Endothelial cell of umbilical vein (primary cell): ENCODE data around the gene APOC3. TPM values are rescaled to one million over a fixed set of nuclear protein-coding genes. Genes with fewer than 3 reads are reported as not detected.

Experiments
- BruUV-seq: library from RNA; stranded (reverse); fragments of 400-500 nt; replicated peaks from 2 replicates; lab custom pipeline; 2021; lab: Mats Ljungman, UMichigan
- CTCF ChIA-PET: fragments of 300-600, 350-600 bp; sonication (Branson Sonifier 250); formaldehyde crosslinking; loops from one replicate; lab custom pipeline; 2021; ENCODE audit warnings: antibody characterized with exemption, inconsistent platforms; lab: Charles Lee
- POLR2A ChIA-PET: fragments of 300-600, 350-600 bp; sonication (Branson Sonifier 250); formaldehyde crosslinking; loops from one replicate; lab custom pipeline; 2021; ENCODE audit warnings: antibody characterized with exemption, inconsistent platforms; lab: Charles Lee
- DNase-seq: peaks from one replicate; pipeline ENCODE4 v3.0.0-alpha.2; 2011; ENCODE audit warnings: low read depth, low spot score
- FAIRE-seq: peaks from 2 replicates; lab custom pipeline; 2011; peaks lifted over from hg19 to GRCh38; lab: Jason Lieb, UNC
- H2AFZ ChIP-seq: 2 replicates; pipeline ENCODE4 v1.6.0; 2012; ENCODE audit warnings: low read depth, low read length, control low read depth, inconsistent platforms
- H3K27ac ChIP-seq: 2 replicates; pipeline ENCODE4 v1.5.1; 2011; ENCODE audit warnings: low read depth, mild to moderate bottlenecking, control low read depth, low read length, moderate library complexity; ENCODE audit not compliant: insufficient read depth
- H3K27me3 ChIP-seq, 2 experiments: 2 replicates each; pipeline versions ENCODE4 v1.6.0 to v1.6.1; 2011; ENCODE audit warnings: low read length in 2 of 2, mixed read lengths in 1 of 2; ENCODE audit not compliant: control insufficient read depth in 2 of 2, insufficient read depth in 2 of 2
- H3K36me3 ChIP-seq, 2 experiments: 2 replicates in 1 of 2; 3 replicates in 1 of 2; pipeline ENCODE4 v1.5.1; 2011; ENCODE audit warnings: low read length in 2 of 2, mild to moderate bottlenecking in 1 of 2, moderate library complexity in 1 of 2; ENCODE audit not compliant: control insufficient read depth in 2 of 2, insufficient read depth in 2 of 2; ENCODE audit errors: extremely low read depth in 1 of 2
- H3K4me1 ChIP-seq: 3 replicates; pipeline ENCODE4 v1.5.1; 2011; ENCODE audit warnings: mild to moderate bottlenecking, low read length; ENCODE audit not compliant: control insufficient read depth, insufficient read depth; ENCODE audit errors: extremely low read depth
- H3K4me2 ChIP-seq: 2 replicates; pipeline ENCODE4 v1.6.1; 2011; ENCODE audit warnings: low read length, control low read depth, mixed read lengths; ENCODE audit not compliant: insufficient read depth
- H3K4me3 ChIP-seq, 3 experiments: fragments of 200-600 bp in 1 of 3; sonication (generic), shearing (Covaris generic) in 1 of 3; replicated peaks in 1 of 3; 2 replicates each; pipeline ENCODE4 v1.5.1; 2011 to 2016; ENCODE audit warnings: control low read depth in 3 of 3, low read length in 3 of 3, mild to moderate bottlenecking in 2 of 3, inconsistent platforms in 1 of 3, low read depth in 1 of 3, moderate library complexity in 1 of 3; ENCODE audit not compliant: insufficient read depth in 1 of 3
- H3K79me2 ChIP-seq: 2 replicates; pipeline ENCODE4 v1.6.0; 2012; ENCODE audit warnings: low read length, inconsistent platforms; ENCODE audit not compliant: control insufficient read depth, insufficient read depth
- H3K9ac ChIP-seq: replicated peaks from 2 replicates; pipeline ENCODE3; 2011; ENCODE audit warnings: low read length, control low read depth; ENCODE audit not compliant: insufficient read depth; ENCODE audit errors: extremely low read depth
- H3K9me1 ChIP-seq: replicated peaks from 3 replicates; pipeline ENCODE4 v1.6.0; 2011; ENCODE audit warnings: mild to moderate bottlenecking, low read length; ENCODE audit not compliant: control insufficient read depth, insufficient read depth; ENCODE audit errors: extremely low read depth
- H3K9me3 ChIP-seq: replicated peaks from 2 replicates; pipeline ENCODE4 v1.5.1; 2012; ENCODE audit warnings: low read length, inconsistent platforms; ENCODE audit not compliant: control insufficient read depth, insufficient read depth
- H4K20me1 ChIP-seq: replicated peaks from 2 replicates; pipeline ENCODE3; 2011; ENCODE audit warnings: mild to moderate bottlenecking, low read length; ENCODE audit not compliant: control insufficient read depth, insufficient read depth; ENCODE audit errors: extremely low read depth
- EZH2 ChIP-seq: IDR thresholded peaks from 2 replicates; pipeline ENCODE4 v1.6.1; 2012; ENCODE audit warnings: borderline replicate concordance, low read depth, mild to moderate bottlenecking, moderate library complexity, low read length, inconsistent platforms; ENCODE audit not compliant: severe bottlenecking
- FOS ChIP-seq: IDR thresholded peaks from 2 replicates; pipeline ENCODE4 v1.6.1; 2011; ENCODE audit warnings: mild to moderate bottlenecking, low read length, moderate library complexity, borderline replicate concordance; ENCODE audit not compliant: insufficient read depth
- GATA2 ChIP-seq: IDR thresholded peaks from 2 replicates; pipeline ENCODE4 v1.7.0; 2011; ENCODE audit warnings: low read depth, mild to moderate bottlenecking, moderate library complexity, mixed read lengths, low read length; ENCODE audit not compliant: insufficient read length, insufficient read depth
- JUN ChIP-seq: IDR thresholded peaks from 2 replicates; pipeline ENCODE4 v1.6.1; 2011; ENCODE audit warnings: borderline replicate concordance, low read depth; ENCODE audit not compliant: insufficient read length, insufficient read depth
- MYC ChIP-seq: IDR thresholded peaks from one replicate; pipeline ENCODE4 v1.6.1; 2011; ENCODE audit warnings: mild to moderate bottlenecking, low read depth, low read length
- POLR2A ChIP-seq: IDR thresholded peaks from 2 replicates; pipeline ENCODE4 v1.6.1; 2012; ENCODE audit warnings: low read depth, mild to moderate bottlenecking, control low read depth, low read length
- POLR2AphosphoS5 ChIP-seq: IDR thresholded peaks from 2 replicates; pipeline ENCODE4 v1.6.1; 2012; ENCODE audit warnings: low read depth, mild to moderate bottlenecking, control low read depth, low read length, moderate library complexity; ENCODE audit not compliant: insufficient read depth
- dilution Hi-C: fragments of 300-500 bp; cut with MboI; formaldehyde crosslinking; loops from one replicate; pipeline ENCODE4 v1.15.0; 2019; ENCODE audit warnings: low sequenced_read_pairs; ENCODE audit not compliant: extremely low pct_ligation_motif_present
- intact Hi-C: fragments of 100-400 bp; cut with micrococcal nuclease; formaldehyde crosslinking; loops from one replicate; pipeline ENCODE4 v1.10.0; 2022
- polyA plus RNA-seq, 4 experiments: library from polyadenylated mRNA; depleted of rRNA in 3 of 4; stranded (reverse) in 3 of 4; unstranded in 1 of 4; fragments of >200 nt; gene quantifications; 2 replicates each; pipeline versions ENCODE4 v1.2.1 to v1.2.3, GENCODE V29; 2011 to 2012; ENCODE audit warnings: missing spikeins in 1 of 4
- total RNA-seq: library from RNA; stranded (reverse); gene quantifications from 2 replicates; pipeline ENCODE4 v1.2.3, GENCODE V29; 2021
- TF ChIP-seq, protein P1 (sequence below): IDR thresholded peaks from 2 replicates; pipeline ENCODE4 v1.6.1; 2011; ENCODE audit not compliant: insufficient read depth, insufficient read length
- TF ChIP-seq, protein P2 (sequence below), 2 donors: IDR thresholded peaks; 1 replicate in 1 of 2; 2 replicates in 1 of 2; pipeline ENCODE4 v1.5.1; 2011; ENCODE audit warnings: low read length in 2 of 2, mild to moderate bottlenecking in 2 of 2, moderate library complexity in 2 of 2, control low read depth in 1 of 2, inconsistent platforms in 1 of 2, low read depth in 1 of 2; ENCODE audit not compliant: insufficient read depth in 1 of 2; ENCODE audit errors: extremely low read depth in 1 of 2

APOC3 gene
- total and polyA plus RNA-seq, 2 donors (not counting 3 experiments of a cell fraction or from before 2014, with no cell fraction given): not detected

DNA sequence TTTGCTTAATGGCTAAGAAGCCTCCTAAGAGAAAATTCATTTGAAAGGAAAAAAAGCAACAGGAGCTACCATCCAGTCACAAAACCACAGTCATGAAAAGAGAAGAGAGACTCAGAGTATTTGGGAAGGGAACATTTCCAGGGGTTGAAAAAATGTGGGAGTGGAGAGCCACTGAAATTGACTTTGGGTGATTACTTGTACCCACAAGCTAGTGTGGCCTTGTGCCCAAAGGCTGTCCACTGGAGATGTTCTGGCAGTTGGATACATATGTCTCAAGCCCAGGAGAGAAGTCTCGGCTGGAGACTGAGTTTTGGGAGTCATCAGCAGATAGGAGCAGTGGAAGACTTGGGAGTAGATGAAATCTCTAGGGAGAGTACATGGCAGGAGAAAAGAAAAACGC, 34.9 kb upstream of the APOC3 start:
- TF ChIP-seq FOS (no peak), JUN (no peak)
- Histone ChIP-seq H3K9ac (no peak overlapping the region), H2AFZ (no peak overlapping the region), H3K36me3 (no peaks in the 10 kb centered on the region), H3K9me3 (no peaks in the 10 kb centered on the region), H4K20me1 (no peaks in the 10 kb centered on the region), H3K27me3 (peaks cover 4 to 5% of the 10 kb centered on the region in 2 experiments), H3K4me3 (no peak overlapping the region), H3K4me2 (no peak overlapping the region), H3K9me1 (no peaks in the 10 kb centered on the region), H3K79me2 (no peaks in the 10 kb centered on the region), H3K4me1 (no peaks in the 10 kb centered on the region), H3K27ac (no peak overlapping the region)
- intact Hi-C loops: loop anchor here (5.0 kb wide), 1 partner anchor 72 kb away; no protein-coding TSS in a partner anchor
- ChIA-PET POLR2A (no interaction called here), CTCF (interaction anchor here (1.1 kb wide), 1 partner anchor 15 kb away, joined by 3 read pairs; no protein-coding TSS in a partner anchor)
- dilution Hi-C loops: no loop called here
- FAIRE-seq: no peak
- no TSS peak for BruUV-seq
- DNase-seq: no peak

DNA sequence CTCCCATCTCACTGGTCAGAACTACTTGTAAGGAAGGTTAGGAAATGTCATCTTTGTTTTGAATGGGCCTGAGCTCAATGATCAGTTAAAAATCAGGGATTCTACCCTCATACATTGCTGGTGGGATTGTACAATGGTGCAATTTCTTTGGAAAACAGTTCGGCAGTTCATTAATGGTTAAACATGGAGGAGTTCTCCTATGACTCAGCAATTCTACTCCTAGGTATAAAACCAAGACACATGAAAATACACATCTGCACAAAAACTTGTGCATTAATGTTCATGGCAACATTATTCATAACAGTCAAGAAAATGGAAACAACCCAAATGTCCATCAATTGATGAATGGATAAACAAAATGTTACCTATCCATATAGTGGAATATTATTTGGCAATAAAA, 33.2 kb upstream of the APOC3 start:
- DNase-seq: no peak
- Histone ChIP-seq H3K9ac (no peak overlapping the region), H2AFZ (no peak overlapping the region), H3K9me1 (no peaks in the 10 kb centered on the region), H3K27ac (no peak overlapping the region), H4K20me1 (no peaks in the 10 kb centered on the region), H3K4me1 (no peaks in the 10 kb centered on the region), H3K9me3 (no peaks in the 10 kb centered on the region), H3K27me3 (peaks cover 4 to 8% of the 10 kb centered on the region in 2 experiments), H3K4me3 (no peak overlapping the region), H3K79me2 (no peaks in the 10 kb centered on the region), H3K4me2 (no peak overlapping the region), H3K36me3 (no peaks in the 10 kb centered on the region)
- ChIA-PET POLR2A (no interaction called here), CTCF (interaction anchor here (1.5 to 1.8 kb wide), 2 partner anchors 37 to 39 kb away, joined by 3 to 6 read pairs; no protein-coding TSS in a partner anchor)
- TF ChIP-seq GATA2: no peak
- no peak for TF ChIP-seq POLR2A
- TF ChIP-seq JUN: no peak
- TF ChIP-seq, protein P1, sequence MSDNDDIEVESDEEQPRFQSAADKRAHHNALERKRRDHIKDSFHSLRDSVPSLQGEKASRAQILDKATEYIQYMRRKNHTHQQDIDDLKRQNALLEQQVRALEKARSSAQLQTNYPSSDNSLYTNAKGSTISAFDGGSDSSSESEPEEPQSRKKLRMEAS: no peak
- no peak for TF ChIP-seq FOS
- TF ChIP-seq POLR2AphosphoS5: no peak
- TF ChIP-seq EZH2: no peak
- no peak for TF ChIP-seq MYC
- TF ChIP-seq, protein P2, sequence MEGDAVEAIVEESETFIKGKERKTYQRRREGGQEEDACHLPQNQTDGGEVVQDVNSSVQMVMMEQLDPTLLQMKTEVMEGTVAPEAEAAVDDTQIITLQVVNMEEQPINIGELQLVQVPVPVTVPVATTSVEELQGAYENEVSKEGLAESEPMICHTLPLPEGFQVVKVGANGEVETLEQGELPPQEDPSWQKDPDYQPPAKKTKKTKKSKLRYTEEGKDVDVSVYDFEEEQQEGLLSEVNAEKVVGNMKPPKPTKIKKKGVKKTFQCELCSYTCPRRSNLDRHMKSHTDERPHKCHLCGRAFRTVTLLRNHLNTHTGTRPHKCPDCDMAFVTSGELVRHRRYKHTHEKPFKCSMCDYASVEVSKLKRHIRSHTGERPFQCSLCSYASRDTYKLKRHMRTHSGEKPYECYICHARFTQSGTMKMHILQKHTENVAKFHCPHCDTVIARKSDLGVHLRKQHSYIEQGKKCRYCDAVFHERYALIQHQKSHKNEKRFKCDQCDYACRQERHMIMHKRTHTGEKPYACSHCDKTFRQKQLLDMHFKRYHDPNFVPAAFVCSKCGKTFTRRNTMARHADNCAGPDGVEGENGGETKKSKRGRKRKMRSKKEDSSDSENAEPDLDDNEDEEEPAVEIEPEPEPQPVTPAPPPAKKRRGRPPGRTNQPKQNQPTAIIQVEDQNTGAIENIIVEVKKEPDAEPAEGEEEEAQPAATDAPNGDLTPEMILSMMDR (IDR thresholded peaks at IDR 0.05; ENCODE audit: extremely low read depth in 1 of 2, insufficient read depth in 1 of 2, low read depth in 1 of 2, low read length in 2 of 2): no peak
- dilution Hi-C loops: no loop called here
- intact Hi-C loops: no loop called here
- no TSS peak for BruUV-seq
- FAIRE-seq: no peak
